GM12891 (cell line): ENCODE data around the gene AUH.

Source experiments
- PAX5 ChIP-seq: IDR thresholded peaks from 2 replicates; pipeline ENCODE4 v1.6.1; 2011; ENCODE audit warnings: low read length, moderate library complexity, mild to moderate bottlenecking; ENCODE audit not compliant: insufficient read depth, severe bottlenecking
- POLR2A ChIP-seq: IDR thresholded peaks from 2 replicates; pipeline ENCODE4 v1.6.1; 2011; ENCODE audit warnings: low read depth, low read length, control low read depth
- POLR2AphosphoS5 ChIP-seq: IDR thresholded peaks from 2 replicates; pipeline ENCODE4 v1.6.1; 2011; ENCODE audit warnings: low read depth, low read length, control low read depth
- SPI1 ChIP-seq: IDR thresholded peaks from 2 replicates; pipeline ENCODE4 v1.6.1; 2011; ENCODE audit warnings: low read depth, low read length, control low read depth

DNA sequence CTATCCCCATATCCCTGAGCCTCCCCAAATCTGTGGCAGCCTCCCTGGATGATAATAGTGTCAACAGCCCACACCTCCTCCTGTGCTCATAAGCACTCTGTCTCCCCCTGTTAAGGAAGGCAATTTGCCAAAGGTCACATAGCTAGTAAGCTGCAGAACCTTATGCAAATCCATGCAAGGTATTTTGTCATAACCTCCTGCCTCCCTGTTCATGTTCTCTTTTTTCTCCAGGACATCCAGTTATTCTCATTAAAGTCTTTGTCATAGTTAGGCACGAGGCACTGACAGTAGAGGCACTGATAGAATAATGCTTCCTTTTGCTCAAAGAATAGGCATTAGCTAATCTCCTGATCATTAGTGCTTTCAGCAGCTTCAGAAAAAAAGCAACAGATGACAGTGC, 10.2 kb upstream of the AUH start:
- no peak for TF ChIP-seq POLR2AphosphoS5
- no peak for TF ChIP-seq POLR2A
- TF ChIP-seq PAX5, result no peak
- TF ChIP-seq SPI1, result no peak
